ENCODE data around the gene CRACR2A.

The CRACR2A gene

GRCh38 chr12:3723916-3724805 lies 28.7 kb downstream of the CRACR2A start:
- DNase-seq, result no peak

- DNase-seq, result no peak
Observed at GRCh38 chr12:3722368-3722767, 30.5 kb downstream of the CRACR2A start.

GRCh38 chr12:3720772-3721171 lies 32.1 kb downstream of the CRACR2A start:
- DNase-seq, result no peak

GRCh38 chr12:3718100-3718499 lies 34.8 kb downstream of the CRACR2A start:
- no peak for DNase-seq

- DNase-seq, result no peak
Observed at GRCh38 chr12:3717283-3717898, 35.5 kb downstream of the CRACR2A start.

- no peak for DNase-seq
Observed at GRCh38 chr12:3715999-3716398, 36.9 kb downstream of the CRACR2A start.

- no peak for DNase-seq
Observed at GRCh38 chr12:3713947-3714346, 39.0 kb downstream of the CRACR2A start.

- no peak for DNase-seq
Observed at GRCh38 chr12:3713483-3713882, 39.4 kb downstream of the CRACR2A start.

- DNase-seq, result no peak
Observed at GRCh38 chr12:3712209-3712992, 40.5 kb downstream of the CRACR2A start.

- no peak for DNase-seq
Observed at GRCh38 chr12:3705354-3705675, 47.6 kb downstream of the CRACR2A start.

GRCh38 chr12:3704512-3705353 lies 48.2 kb downstream of the CRACR2A start:
- DNase-seq, result no peak

- no peak for DNase-seq
Observed at GRCh38 chr12:3700861-3701260, 52.0 kb downstream of the CRACR2A start.

- DNase-seq, result no peak
Observed at GRCh38 chr12:3698218-3698974, 54.5 kb downstream of the CRACR2A start.

- DNase-seq, result no peak
Observed at GRCh38 chr12:3697311-3697870, 55.5 kb downstream of the CRACR2A start.

- DNase-seq, result no peak
Observed at GRCh38 chr12:3694673-3695072, 58.2 kb downstream of the CRACR2A start.

- DNase-seq, result no peak
Observed at GRCh38 chr12:3692616-3693365, 60.1 kb downstream of the CRACR2A start.

GRCh38 chr12:3686463-3686862 lies 66.4 kb downstream of the CRACR2A start:
- no peak for DNase-seq

- no peak for DNase-seq
Observed at GRCh38 chr12:3685830-3686229, 67.1 kb downstream of the CRACR2A start.

- no peak for DNase-seq
Observed at GRCh38 chr12:3684449-3685051, 68.4 kb downstream of the CRACR2A start.

GRCh38 chr12:3683670-3684069 lies 69.2 kb downstream of the CRACR2A start:
- DNase-seq, result no peak

Measured in stimulated activated CD4-positive, alpha-beta T cell treated with anti-CD3 and anti-CD28 coated beads, Interleukin-2, amount 100 ng/mL, for 24 hours (primary cell).